PFSK-1 (cell line): Measurements from ENCODE around the gene ZNF789.

Experiments
- POLR2AphosphoS5 ChIP-seq: IDR thresholded peaks from 2 replicates; pipeline ENCODE4 v1.6.1; 2012; ENCODE audit warnings: low read depth, mild to moderate bottlenecking, control low read depth, low read length, moderate library complexity
- SIN3A ChIP-seq: IDR thresholded peaks from 2 replicates; pipeline ENCODE4 v1.6.1; 2012; ENCODE audit warnings: mild to moderate bottlenecking, low read length, moderate library complexity, borderline replicate concordance; ENCODE audit not compliant: insufficient read depth
- TAF1 ChIP-seq: IDR thresholded peaks from 2 replicates; pipeline ENCODE4 v1.6.1; 2012; ENCODE audit warnings: low read length, control low read depth, borderline replicate concordance; ENCODE audit not compliant: insufficient read depth
- TF ChIP-seq, protein P1 (sequence below), 2 experiments: IDR thresholded peaks; 2 replicates each; pipeline versions ENCODE4 v1.6.1 to v1.8.0; 2011 to 2012; ENCODE audit warnings: low read depth in 2 of 2, low read length in 2 of 2, control low read depth in 1 of 2, inconsistent platforms in 1 of 2, mild to moderate bottlenecking in 1 of 2, moderate library complexity in 1 of 2; ENCODE audit not compliant: insufficient read depth in 1 of 2

DNA sequence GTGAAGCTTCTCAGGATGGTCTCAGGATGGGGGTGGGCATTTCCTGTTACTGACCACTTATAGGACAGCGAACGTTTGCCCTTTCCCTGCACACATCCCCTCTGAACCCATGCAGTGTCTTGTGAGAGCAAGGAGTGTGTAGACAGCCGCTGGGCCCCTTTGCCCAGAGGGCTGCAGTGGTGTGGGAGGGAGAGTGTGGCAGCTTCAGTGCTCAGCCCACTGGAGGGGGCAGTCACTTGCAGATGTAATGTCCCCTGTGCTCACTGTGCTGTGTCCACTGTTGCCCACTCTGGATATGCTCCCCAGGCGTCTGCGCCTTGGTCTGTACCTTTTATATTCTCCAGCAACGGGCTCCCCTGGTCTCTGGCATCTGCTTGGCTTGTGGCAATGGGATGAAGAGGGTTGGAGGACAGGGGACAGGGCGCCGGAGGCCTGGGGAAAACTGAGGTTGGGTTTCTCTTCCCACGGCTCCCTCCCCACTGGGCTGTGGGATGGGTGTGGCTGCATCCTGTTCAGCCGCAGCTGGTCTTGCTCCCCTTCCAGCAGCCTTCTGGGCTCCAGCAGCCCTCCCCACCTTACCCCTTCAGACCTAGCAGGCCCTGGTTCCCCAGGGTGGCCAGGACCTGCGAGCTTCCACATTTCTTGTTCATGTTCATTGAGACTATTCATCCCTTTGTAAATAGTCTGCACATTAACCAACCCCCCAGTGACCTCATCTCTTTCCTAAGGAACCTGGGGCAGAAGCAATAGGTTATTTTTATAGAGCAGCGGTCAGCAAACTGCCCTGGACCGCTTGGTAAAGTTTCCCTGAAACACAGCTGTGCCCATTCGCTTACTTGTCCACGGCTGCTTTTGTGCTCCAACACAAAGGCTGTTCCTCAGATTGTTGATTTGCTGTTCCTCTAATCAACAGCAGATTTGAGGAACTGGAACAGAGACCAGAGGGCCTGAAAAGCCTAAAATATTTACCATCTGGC is 6.1 kb downstream of the ZNF789 start:
- no peak for TF ChIP-seq TAF1
- TF ChIP-seq POLR2AphosphoS5 = no peak
- no peak for TF ChIP-seq SIN3A
- TF ChIP-seq, protein P1, sequence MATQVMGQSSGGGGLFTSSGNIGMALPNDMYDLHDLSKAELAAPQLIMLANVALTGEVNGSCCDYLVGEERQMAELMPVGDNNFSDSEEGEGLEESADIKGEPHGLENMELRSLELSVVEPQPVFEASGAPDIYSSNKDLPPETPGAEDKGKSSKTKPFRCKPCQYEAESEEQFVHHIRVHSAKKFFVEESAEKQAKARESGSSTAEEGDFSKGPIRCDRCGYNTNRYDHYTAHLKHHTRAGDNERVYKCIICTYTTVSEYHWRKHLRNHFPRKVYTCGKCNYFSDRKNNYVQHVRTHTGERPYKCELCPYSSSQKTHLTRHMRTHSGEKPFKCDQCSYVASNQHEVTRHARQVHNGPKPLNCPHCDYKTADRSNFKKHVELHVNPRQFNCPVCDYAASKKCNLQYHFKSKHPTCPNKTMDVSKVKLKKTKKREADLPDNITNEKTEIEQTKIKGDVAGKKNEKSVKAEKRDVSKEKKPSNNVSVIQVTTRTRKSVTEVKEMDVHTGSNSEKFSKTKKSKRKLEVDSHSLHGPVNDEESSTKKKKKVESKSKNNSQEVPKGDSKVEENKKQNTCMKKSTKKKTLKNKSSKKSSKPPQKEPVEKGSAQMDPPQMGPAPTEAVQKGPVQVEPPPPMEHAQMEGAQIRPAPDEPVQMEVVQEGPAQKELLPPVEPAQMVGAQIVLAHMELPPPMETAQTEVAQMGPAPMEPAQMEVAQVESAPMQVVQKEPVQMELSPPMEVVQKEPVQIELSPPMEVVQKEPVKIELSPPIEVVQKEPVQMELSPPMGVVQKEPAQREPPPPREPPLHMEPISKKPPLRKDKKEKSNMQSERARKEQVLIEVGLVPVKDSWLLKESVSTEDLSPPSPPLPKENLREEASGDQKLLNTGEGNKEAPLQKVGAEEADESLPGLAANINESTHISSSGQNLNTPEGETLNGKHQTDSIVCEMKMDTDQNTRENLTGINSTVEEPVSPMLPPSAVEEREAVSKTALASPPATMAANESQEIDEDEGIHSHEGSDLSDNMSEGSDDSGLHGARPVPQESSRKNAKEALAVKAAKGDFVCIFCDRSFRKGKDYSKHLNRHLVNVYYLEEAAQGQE (IDR thresholded peaks at IDR 0.05; ENCODE audit: insufficient read depth in 1 of 2, low read depth in 2 of 2, low read length in 2 of 2) = no peak
